Lung microvascular endothelial cell (primary cell): ENCODE data around the gene SLC35B2. TPM values are rescaled to one million over a fixed set of nuclear protein-coding genes. Genes with fewer than 3 reads are reported as not detected.
A peak's percentile ranks its signal among the peaks of the same experiment; 100 is the strongest.

Source experiments
- DNase-seq, 2 donors: peaks; one replicate each; pipeline versions ENCODE4 v3.0.0 to v3.0.0-alpha.2; 2010; ENCODE audit warnings: low read depth in 2 of 2
- total RNA-seq: library from RNA; depleted of rRNA; stranded (reverse); fragments of >200 nt; gene quantifications from 2 replicates; pipeline ENCODE4 v1.2.1, GENCODE V29; 2014

Gene SLC35B2
- 37.5 and 40.3 TPM in 2 replicates for total RNA-seq

- peak; percentile 73 to 88 for DNase-seq
These were observed at the start of gene SLC35B2 for GRCh38 chr6:44257025-44257752. Gene SLC35B2, minus strand, starts transcription at chr6:44257528. Its CDS starts 118 bp downstream, at chr6:44257410.

- DNase-seq, result no peak
These were observed 49.4 kb upstream of the SLC35B2 start for GRCh38 chr6:44306710-44307109.

- no peak for DNase-seq
These were observed 47.9 kb upstream of the SLC35B2 start for GRCh38 chr6:44305200-44305725.

- DNase-seq, result peak; percentile 61 to 63
These were observed 47.2 kb upstream of the SLC35B2 start for GRCh38 chr6:44304282-44305199.

- no peak for DNase-seq
These were observed 46.5 kb upstream of the SLC35B2 start for GRCh38 chr6:44303842-44304241.

- DNase-seq, result no peak
These were observed 45.5 kb upstream of the SLC35B2 start for GRCh38 chr6:44302856-44303255.

GRCh38 chr6:44301782-44302564 lies 44.6 kb upstream of the SLC35B2 start:
- DNase-seq, result no peak

GRCh38 chr6:44301106-44301505 lies 43.8 kb upstream of the SLC35B2 start:
- DNase-seq, result no peak

- no peak for DNase-seq
These were observed 43.0 kb upstream of the SLC35B2 start for GRCh38 chr6:44300292-44300823.

GRCh38 chr6:44298864-44299263 lies 41.5 kb upstream of the SLC35B2 start:
- DNase-seq, result no peak

GRCh38 chr6:44298055-44298803 lies 40.9 kb upstream of the SLC35B2 start:
- no peak for DNase-seq

GRCh38 chr6:44297063-44298038 lies 40.0 kb upstream of the SLC35B2 start:
- peak; percentile 38 to 59 for DNase-seq

GRCh38 chr6:44294832-44295791 lies 37.8 kb upstream of the SLC35B2 start:
- no peak for DNase-seq

- DNase-seq, result no peak
These were observed 35.5 kb upstream of the SLC35B2 start for GRCh38 chr6:44292661-44293365.

GRCh38 chr6:44291841-44292240 lies 34.5 kb upstream of the SLC35B2 start:
- DNase-seq, result no peak

GRCh38 chr6:44289726-44290260 lies 32.5 kb upstream of the SLC35B2 start:
- no peak for DNase-seq

- no peak for DNase-seq
These were observed 29.4 kb upstream of the SLC35B2 start for GRCh38 chr6:44286747-44287146.
